ENCODE results near the gene DHRS7.
A peak's percentile ranks its signal among the peaks of the same experiment; 100 is the strongest.
"Not testable (repeated sequence)": the region's sequence is repeated elsewhere in the genome, so short reads cannot be mapped to it uniquely, and the experiment has no call there.

Gene DHRS7

GRCh38 chr14:60133487-60133886 is 31.7 kb downstream of the DHRS7 start:
- no peak for DNase-seq (ENCODE audit: low spot score)

DNA sequence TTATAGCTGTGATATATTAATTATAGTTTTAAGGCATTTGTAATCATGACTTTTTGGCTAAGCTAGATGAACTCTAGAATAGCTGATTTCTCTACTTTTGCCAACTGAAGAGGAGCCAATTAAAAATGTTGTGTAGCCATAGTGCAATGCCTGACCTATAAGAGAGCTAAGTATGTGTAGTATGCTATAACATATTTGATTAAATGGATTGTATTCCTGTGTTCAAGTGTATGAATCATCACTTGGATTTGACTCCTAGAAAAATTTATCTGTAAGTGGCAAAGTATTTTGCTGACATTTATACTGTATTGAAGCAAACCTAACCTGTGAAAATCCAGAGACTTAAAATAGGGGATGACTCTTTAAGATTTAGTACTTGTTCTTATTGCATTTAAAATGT is 39.3 kb downstream of the DHRS7 start:
- no peak for DNase-seq (ENCODE audit: low spot score)

DNA sequence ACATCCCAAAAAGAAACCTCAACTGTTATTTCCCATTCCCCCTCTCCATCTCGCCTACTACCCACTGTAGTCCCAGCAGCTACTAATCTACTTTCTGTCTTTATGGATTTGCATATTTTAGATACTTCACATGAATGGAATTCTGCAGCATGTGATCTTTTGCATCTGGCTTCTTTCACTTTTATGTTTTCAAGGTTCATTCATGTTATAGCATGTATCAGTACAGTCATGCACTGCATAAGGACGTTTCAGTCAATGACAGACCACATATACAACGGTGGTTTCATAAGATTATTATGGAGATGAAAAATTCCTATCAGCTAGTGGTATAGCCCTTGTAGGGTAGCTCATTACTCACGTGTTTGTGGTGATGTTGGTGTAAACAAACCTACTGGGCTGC is 49.0 kb downstream of the DHRS7 start:
- DNase-seq (ENCODE audit: low spot score): no peak

- no peak for DNase-seq (ENCODE audit: low spot score)
Measured at GRCh38 chr14:60114881-60115280, 50.3 kb downstream of the DHRS7 start.

DNA sequence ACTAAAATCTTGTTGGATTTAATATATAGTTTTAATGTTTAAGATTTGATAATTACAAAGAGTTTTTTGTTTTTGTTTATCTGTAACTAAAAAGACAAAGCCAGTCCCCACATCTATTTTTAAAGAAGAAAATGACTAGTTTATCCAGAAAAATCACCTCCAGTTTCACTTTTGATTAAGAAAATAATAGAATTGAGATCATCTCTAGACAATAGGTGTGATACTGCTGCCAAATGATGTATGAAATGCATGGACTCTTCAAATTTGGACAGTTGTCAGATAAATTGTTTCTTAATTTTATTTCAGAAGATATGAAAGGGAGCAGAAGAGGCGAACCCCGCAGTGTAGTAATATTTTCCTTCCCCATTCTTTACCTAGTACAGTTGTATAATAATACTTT is 53.5 kb downstream of the DHRS7 start:
- no peak for DNase-seq (ENCODE audit: low spot score)

- no peak for DNase-seq (ENCODE audit: low spot score)
Measured at GRCh38 chr14:60107477-60107876, 57.7 kb downstream of the DHRS7 start.

- DNase-seq (ENCODE audit: low spot score): peak; percentile 49
Measured at GRCh38 chr14:60106339-60106738, 58.9 kb downstream of the DHRS7 start.

GRCh38 chr14:60102389-60102788 is 62.8 kb downstream of the DHRS7 start:
- peak; percentile 42 for DNase-seq (ENCODE audit: low spot score)

DNA sequence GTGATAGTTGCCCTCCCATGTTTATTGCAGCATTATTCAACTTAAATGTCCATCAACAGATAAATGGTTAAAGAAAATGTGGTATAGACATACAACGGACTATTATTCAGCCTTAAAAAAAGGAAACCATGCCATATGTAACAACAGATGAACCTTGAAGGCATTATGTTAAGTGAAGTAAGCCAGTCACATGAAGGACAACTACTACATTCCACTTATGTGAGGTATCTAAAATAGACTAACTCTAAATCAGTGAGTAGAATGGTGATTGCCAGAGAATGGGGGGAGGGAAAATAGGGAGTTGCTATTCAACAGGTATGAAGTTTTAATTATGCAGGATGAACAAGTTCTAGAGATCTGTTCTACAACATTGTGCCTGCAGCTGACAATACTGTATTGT is 63.4 kb downstream of the DHRS7 start:
- DNase-seq (ENCODE audit: low spot score): no peak

DNA sequence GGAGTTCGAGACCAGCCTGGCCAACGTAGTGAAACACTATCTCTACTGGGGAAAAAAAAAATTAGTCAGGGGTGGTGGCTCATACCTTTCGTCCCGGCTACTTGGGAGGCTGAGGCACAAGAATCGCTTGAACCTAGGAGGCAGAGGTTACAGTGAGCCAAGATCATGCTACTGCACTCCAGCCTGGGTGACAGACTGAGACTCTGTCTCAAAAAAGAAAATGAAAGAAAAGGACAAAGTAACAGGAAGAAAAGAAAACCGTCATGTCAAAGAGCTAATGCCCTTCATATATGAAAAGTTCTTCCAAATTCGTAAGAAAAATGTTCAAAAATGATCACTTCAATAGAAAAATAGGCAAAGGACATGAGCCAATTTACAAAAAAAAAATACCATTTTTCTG is 65.3 kb downstream of the DHRS7 start:
- not testable (repeated sequence) for DNase-seq (ENCODE audit: low spot score)

- no peak for DNase-seq (ENCODE audit: low spot score)
Measured at GRCh38 chr14:60097974-60098373, 67.2 kb downstream of the DHRS7 start.

GRCh38 chr14:60095781-60096450 is 69.3 kb downstream of the DHRS7 start:
- DNase-seq (ENCODE audit: low spot score): peak; percentile 12

DNA sequence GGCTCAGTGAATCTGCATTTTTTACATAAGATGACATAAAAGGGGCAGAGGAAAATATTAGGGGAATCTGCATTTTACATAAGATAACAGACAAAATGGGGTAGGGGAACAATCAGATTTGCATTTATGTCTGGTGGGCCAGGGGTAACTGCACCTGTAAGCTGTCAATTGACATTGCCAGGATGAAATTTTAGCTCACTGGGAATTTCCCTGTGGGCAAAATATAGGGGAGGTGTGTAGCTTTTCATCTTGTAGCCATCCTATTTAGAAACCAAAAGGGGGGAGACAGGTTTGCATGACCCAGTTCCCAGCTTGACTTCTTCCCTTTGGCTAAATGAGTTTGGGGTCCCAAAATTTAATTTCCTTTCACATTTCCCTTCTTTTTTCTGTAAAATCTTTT is 70.0 kb downstream of the DHRS7 start:
- DNase-seq (ENCODE audit: low spot score): no peak

- DNase-seq (ENCODE audit: low spot score): peak; percentile 16
Measured at GRCh38 chr14:60094306-60094897, 70.8 kb downstream of the DHRS7 start.
